Stimulated activated CD4-positive, alpha-beta T cell treated with anti-CD3 and anti-CD28 coated beads, Interleukin-4, amount 100 ng/mL, for 48 hours (primary cell): ENCODE data around the gene SFTPD.
"Not testable (repeated sequence)": the region's sequence is repeated elsewhere in the genome, so short reads cannot be mapped to it uniquely, and the experiment has no call there.

Experiments used
- DNase-seq, 2 donors: peaks; one replicate each; pipeline ENCODE4 v3.0.0-alpha.2; 2020; ENCODE audit warnings: low read depth in 2 of 2

The SFTPD gene

DNA sequence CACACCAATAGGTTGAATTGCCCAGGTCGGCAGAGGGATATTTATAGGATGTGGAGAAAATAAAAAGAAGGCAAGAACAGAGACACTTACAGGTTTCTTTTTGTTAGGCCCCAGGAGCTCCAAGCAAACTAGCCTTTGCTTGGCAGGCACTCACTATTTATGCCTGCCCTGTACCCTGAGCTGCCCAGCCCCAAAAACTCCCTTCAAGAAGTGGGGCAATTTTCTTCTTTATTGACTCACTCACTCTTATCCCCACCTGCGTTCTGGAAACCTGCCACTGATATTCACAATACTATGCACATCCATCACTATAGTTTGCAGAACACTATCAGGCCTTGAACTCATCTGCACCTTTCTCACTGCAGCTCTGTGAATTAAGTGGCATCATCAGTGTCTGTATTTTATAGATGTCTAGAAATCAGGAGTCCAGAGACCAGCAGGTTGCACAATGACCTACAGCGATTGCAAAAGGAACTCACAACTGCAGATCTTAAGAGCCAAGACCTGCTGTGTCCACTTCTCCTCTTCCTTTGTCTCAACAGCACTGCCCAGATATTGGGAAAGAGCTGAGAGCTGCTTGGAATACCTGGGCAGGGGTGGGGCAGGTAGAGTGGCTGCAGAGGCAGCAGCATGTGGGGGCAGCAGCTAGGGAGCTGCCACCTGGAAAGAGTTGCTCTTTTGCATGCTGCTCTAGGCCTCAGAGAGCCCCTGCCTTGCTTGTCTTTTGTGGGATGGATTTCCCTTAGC, at the start of gene SFTPD:
Gene SFTPD (minus strand): TSS at position 130 of the 747 bp plus-strand sequence. CDS start 2,446 bp downstream, outside the sequence.
- DNase-seq, result no peak

DNA sequence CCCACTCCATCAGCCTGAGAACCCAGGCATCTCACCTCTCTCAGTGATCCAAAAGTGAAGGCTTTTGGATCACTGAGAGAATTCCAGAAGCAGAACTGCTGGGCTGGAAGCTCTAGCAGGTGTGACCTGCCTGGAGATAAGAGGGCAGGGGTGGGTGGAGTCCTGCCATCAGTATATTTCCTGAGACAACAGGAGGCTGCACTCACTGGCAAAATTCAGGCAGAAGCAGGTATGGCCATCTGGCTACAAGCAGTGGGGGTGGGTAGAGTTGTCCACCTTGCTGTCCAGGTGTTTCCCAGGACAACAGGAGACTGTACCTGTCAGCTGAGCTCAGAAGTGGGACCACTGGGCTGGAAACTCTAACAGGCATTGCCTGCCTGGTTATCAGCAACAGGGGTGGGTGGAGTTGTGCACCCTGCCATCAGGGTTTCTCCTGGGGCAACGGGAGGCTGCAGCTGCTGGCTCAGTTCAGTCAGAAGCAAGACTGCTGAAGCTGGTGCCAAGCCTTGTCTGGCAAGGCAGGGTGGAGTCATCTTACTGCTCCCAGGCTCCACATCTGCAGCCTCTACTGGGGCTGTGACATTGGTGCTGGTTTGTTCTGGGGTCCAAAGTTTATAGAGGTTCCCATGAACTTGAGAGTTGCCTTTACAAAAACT, 47.2 kb upstream of the SFTPD start:
- DNase-seq, result no peak

DNA sequence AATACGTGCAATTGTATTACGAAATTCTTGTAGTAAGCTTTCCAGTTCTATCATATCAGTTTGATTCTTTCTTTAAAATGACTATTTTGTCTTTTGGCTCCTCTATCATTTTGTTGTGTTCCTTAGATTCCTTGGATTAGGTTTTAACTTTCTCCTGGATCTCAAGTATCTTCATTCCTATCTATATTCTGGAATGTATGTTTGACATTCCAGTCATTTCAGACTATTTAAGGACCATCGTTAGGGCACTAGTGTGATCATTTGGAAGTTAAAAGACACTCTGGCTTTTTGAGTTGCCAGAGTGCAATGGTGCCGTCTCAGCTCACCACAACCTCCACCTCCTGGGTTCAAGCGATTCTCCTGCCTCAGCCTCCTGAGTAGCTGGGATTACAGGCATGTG, 45.7 kb upstream of the SFTPD start:
- no peak for DNase-seq

DNA sequence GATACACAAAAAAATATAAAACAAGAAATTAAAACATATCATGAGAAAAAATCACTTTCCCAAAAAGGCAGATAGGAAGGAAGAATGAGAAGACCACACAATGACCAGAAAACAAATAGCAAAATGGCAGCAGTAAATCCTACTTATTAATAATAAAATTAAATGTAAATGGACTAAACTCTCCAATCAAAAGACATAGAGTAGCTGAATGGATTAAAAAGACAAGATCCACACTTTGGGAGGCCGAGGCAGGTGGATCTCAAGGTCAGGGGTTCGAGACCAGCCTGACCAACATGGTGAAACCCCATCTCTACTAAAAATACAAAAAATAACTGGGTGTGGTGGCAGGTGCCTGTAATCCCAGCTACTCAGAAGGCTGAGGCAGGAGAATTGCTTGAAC, 39.3 kb upstream of the SFTPD start:
- DNase-seq, result not testable (repeated sequence)

DNA sequence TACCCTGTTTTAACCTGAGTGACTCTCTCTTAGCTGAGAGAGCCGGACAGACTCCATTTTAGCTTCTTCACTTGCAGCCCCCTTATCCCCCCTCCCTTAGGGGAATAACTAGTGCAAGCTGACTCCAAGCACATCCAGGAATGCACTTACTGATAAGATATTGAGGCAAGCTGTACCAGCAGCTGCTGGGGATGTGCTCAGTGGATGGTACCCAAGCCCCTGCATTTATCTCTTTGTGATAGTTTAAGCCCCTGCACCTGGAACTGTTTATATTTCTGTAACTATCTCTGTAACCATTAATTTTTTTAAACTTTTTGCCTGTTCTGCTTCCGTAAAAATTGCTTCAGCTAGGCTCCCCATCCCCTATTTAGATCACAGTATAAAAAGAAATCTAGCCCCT, 37.8 kb upstream of the SFTPD start:
- DNase-seq, result not testable (repeated sequence)

DNA sequence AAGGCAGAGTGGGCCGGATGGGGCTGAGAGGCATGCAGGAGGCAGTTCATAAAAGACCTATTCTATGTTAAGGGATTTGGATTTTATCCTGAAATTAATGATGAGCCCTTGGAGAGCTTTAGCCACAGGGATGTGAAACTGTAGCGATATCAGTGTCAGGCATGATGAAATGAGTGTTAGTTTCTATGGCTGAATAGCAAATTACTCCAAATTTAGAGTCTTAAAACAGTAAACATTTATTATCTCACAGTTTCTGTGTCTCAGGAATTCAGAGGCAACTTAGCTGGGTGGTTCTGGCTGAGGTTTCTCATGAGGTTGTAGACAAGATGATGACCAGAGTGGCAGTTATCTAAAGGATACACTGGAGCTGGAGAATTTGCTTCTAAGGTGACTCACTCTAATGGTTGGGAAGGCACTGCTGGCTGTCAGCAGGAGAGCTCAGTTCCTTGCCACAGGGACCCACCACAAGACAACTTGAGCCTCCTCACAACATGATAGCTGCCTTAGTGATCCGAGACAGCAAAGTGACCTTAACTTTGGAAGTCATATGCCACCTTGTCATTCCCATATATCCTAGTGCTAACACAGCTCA, 36.7 kb upstream of the SFTPD start:
- DNase-seq, result no peak

DNA sequence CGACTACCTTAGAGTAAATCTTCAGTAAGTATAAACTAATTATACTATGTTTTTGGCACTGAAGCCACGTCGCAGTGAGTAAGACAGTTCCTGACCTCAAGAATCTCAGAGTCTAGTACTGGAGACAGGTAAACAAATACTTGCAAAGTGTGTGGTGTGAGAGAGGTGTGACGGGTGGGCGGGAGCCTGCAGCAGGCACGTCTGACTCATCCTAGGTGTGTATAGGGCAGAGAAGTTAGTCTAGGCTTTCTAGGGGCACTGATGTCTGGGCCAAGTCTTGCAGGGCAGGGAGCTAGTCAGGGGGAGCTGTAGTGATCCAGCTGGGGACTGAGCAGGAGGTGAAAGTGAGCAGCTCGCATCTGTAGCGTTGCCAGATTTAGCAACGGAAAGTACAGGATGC, 35.9 kb upstream of the SFTPD start:
- peak; percentile 41 to 47 for DNase-seq

DNA sequence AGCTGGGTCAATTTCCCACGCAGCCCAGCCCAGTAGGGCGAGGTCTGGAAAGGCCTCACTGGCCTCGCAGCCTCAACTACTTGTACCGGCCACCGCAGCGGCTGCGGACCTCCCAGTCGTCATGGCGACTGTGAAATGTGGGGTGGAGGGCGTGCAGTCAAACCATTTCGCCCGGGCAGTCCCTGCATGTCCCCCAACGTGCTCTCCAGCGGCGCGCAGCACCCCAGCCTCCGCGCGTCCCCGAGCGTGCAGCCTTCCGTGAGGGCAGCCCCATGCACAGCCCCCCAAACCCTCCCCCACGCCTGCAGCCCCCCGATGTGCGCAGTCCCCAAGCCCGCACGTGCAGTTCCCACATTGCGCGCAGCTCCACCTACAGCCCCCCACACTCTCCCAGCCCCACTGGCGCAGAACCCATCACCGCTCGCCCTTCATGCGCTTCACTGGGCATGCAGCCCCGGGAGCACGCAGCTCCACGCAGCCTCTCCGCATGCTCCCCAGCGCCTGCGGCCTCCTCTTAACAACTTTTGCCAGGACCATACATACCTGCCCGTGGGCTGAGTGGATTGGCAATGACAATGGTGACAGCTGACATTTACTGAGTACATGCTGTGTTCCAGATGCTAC, 34.5 kb upstream of the SFTPD start:
- DNase-seq, result no peak

DNA sequence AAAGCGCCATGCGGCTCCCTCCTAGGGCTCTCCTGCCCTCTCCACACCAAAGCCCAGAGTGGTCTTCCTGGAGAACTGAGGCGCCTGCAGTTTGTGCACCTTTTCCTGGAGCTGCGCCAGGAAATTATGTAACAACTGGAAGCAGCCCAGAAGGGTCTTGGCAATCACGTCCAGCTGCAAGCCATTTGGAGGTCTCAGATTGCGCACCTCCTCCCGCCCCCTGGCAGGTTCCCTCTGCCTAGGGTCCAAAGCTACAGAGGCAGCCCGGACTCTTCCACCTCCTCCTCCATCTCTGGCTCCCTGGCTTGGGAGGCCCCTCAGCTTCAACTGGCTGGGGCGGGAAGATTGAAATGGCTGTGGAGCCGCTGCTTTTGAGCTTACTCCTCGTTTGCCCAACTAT, 34.0 kb upstream of the SFTPD start:
- no peak for DNase-seq

DNA sequence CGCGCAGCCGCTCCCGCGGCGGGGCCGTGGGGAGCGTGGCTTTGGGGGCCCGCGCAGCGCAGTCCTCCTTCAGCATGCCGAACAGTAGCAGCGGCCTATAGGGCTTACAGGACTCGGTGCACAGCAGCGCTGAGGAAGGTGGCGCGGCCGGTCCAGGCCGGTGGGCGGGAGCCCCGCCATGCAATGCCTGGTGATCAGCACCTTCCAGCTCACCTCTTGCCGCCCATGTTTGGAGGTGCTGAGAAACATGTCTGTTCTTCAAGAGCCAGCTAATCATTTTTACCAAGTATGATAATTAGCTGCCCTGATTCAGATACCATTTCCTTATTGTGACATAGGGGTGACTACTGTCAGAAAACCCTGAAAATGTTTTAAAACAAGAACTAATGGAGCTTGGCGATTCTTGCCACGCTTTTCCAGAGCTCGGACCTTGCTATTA, 33.5 kb upstream of the SFTPD start:
- peak in 1 of 2 donors; percentile 8 for DNase-seq

DNA sequence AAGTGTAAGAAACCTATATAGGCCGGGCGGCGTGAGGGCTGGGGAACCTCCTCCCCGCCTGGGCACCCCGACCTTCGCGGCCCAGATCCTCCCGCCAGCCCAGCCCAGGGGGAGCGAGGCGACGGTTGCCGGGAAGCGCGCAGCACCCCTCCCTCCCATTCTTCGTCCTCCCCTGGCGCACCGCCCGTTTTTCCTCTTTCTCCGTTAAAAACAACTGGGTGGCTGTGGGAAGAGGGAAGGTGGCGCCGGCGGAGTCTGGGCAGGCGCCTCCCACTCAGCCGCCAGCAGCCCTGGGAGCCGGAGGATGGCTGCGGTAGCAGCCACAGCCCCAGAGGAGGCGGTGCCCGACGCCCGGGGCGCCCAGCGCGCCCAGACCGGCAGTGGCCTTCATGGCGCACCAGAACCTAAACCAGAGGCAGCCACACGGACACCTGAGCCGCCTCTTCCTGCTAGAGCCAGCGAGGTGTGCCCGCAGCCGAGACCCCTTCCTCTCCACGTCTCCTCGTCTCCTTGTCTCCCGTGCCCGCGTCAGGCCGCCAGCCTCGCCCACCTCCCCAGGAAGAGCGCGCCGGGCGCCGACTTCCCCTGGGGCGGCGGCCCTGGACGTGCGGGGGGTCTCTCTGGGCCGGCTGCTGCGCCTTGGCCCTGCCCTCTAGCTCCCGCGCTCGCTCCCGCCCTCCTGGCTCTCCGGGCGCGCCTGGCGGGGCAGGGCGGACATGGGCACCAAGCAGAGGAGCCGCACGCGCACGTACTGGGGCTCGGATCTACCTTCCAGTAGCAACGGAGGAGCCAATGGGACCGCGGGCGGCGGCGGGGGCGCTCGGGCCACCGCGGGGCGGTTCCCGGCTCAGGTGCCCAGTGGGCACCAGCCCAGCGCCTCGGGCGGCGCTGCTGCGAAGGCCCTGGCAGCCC, 32.8 kb upstream of the SFTPD start:
- peak in 1 of 2 donors; percentile 9 for DNase-seq

DNA sequence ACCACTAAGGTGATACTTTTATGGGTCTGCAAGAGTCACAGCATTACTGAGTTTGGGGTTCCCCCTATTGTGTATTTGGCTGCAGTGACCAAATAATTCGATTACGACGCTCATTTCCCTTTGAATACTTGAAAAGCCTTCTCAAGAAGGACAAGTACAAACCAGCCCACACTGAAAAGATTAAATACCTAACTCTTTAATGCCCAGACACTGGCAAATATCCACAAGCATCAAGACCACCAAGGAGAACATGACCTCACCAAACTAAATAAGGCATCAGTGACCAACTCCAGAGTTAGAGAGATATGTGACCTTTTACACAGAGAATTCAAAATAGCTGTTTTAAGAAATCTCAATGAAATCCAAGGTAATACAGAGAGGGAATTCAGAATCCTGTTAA, 31.8 kb upstream of the SFTPD start:
- no peak for DNase-seq

DNA sequence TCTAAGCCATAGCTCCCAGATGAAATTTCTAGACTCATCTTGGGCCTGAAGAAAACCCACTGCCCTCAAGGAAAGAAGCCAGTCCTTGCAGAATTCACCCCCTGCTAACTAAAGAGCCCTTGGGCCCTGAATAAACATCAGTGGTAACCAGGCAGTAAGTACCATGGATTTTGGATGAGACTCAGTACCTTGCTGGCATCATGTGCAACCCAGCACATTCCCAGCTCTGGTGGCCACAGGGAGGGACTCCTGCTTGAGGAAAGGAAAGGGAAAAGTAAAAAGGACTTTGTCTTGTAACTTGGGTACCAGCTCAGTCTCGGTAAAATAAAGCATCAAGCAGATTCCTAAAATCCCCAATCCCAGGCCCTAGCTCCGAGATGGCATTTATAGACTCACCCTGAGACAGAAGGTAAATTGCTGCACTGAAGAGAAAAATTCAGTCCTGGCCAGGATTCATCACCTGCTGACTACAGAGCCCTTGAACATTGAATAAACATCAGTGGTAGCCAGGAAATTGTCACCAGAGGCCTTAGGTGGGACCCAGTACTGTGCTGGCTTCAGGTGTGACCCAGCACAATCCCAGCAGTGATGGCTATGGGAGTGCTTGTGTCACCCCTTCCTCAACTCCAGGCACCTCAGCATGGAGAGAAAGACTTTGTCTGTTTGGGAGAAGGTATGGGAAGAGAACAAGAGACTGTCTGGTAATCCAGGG, 31.2 kb upstream of the SFTPD start:
- DNase-seq, result no peak

DNA sequence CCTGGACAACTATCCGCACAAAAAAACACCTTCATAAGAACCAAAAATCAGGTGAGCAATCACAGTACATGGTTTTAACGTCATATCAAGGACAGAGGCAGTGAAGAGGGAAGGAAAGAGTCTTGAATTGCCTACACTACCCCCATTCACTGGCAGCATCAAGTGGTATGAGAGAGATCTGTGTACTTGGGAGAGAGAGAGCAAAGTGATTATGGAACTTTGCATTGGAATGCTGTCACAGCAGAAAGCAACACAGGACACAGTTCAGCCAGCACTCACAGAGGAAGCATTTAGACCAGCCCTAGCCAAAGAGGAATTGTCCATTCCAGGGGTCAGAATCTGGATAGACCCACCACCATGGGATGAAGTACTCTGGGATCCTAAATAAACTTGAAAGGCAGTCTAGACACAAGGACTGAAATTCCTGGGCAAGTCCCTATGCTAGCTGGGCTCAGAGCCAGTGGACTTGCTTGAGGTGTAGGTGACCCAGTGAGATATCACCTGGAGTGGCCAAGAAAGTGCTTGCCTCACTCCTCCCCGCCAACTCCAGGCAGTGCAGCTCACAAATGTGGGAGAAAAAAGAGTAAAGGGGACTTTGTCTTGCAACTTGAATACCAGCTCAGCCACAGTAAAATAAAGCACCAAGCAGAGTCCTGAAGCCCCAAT, 30.5 kb upstream of the SFTPD start:
- DNase-seq, result no peak

DNA sequence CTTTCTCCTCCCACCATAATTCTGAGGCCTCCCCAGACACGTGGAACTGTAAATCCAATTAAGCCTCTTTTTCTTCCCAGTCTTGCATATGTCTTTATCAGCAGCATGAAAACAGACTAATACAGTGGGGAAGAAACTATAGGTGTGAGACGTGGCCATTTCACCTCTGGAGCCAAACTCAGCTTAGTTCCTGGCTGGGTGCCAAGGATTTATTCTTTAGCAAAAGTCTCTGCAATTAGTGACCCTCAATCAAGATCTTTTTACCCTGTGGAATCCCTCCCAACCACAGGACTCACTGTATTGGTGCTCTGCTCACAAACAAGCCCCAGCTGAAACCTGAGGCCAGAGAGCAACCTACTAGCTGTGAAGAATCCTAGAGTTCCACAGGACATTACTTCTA, 28.1 kb upstream of the SFTPD start:
- DNase-seq, result no peak

DNA sequence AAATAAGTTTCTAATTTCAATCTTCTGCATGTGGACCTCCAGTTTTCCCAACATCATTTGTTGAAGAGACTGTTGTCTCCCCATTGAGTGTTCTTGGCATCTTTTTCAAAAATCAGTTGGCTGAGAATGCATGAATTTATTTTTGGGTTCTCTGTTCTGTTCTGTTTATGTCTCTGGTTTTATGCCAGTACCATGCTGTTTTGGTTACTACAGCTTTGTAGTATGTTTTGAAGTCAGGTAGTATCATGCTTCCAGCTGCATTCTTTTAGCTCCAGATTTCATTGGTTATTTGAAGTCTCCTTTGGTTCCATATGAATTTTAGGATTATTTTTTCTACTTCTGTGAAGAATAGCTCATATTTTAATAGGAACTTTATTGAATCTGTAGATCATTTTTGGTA, 21.2 kb upstream of the SFTPD start:
- DNase-seq, result no peak

DNA sequence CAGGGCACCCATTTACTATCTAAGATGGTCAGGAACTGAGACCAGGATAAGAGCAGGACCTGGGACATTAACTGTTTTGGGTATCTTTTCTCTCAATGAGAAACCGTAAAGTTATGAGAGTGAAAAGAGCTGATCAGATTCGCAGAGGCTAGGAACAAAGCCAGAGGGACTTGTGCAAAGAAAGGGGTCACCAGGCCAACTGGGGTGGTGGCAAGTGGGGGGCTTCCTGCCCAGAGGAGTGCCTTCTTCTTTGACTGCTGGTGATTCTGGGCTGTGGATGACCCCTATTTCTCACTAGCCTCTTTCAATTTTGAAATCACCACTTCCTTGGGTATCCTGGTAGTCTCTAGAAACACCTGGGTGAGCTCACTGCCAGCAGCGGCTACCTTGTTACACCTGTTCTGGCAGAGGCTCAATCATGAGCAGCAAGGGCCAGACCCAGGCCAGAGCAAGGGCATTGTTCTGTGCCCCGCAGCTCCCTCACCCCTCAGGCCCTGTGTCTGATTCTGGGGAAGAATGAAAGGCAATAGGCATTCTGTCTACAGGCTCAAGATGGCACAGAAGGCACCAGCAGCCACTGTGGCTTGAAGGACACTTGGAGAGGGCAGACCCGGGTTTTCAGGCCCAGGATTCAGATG, 999 bp downstream of the SFTPD start:
- DNase-seq, result no peak

DNA sequence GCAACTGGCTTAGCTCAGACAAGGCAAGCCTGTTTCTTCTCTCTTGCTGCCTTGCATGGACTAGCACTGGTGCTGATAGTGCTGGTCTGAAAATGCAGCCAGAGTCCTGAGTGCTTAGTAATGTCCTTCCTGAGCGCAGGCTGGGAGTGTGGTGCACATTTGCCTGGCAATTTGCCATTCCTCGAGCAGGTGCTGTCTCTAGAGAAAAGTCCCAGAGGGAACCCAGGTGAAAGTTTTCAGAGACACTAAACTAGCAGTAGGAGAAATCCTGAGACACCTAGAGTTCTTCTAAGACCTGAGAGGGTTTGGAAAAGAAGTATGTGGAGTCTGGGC, 1.9 kb downstream of the SFTPD start:
- DNase-seq, result no peak

DNA sequence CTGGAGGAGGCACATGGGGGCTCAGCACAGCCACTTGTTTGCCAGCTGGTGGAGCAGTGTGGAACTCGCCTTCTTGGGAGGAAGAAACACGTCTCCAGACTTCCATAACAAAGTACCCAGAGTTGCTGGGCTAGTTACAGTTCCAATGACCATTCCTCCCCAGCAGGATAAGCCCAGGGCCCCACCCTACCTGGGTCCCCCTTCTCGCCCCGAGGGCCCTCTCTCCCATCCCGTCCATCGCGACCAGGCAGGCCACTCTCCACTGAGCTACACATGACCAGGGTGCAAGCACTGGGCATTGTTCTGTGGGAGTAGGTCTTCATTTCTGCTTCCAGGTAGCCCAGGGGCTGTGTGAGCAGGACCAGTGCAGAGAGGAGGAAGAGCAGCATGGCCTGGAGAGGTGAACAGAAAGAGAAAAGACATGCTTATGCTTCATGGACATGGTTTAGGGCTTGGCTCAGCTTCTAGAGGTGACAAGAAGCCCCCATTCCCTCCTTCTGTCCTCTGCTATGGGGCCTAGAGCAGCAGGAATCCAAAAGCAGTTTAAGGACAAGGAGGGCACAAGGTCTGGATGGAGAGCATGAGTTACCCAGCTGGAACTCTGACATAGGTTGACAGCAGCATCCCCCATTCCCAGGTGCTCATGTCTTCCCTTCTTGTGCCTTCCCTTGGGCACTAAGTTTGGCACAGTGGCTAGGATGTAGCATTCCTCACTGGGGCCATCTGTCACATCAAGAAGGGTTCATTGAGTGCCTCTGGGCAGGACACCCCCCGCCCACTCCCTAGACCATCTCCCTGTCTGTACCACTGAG, 2.4 kb downstream of the SFTPD start:
- DNase-seq, result no peak
